HepG2 (cell line): ENCODE data around the gene YWHAH. TPM values are rescaled to one million over a fixed set of nuclear protein-coding genes. Genes with fewer than 3 reads are reported as not detected.

ENCODE experiments used
- ATF1 ChIP-seq: IDR thresholded peaks from 2 replicates; pipeline ENCODE4 v1.6.1; 2016; ENCODE audit warnings: mild to moderate bottlenecking, control low read depth
- HMG20B ChIP-seq: conservative IDR thresholded peaks from 2 replicates; pipeline ENCODE4 v1.6.1; 2016; ENCODE audit warnings: missing genetic modification reagents, missing compliant biosample characterization
- HMGA1 ChIP-seq: sonication (generic); formaldehyde crosslinking; conservative IDR thresholded peaks from 2 replicates; pipeline ENCODE4 v1.4.0; 2020; ENCODE audit warnings: missing genetic modification reagents
- MTA3 ChIP-seq: sonication (generic); formaldehyde crosslinking; IDR thresholded peaks from 2 replicates; pipeline ENCODE4 v1.4.0; 2020; ENCODE audit warnings: missing genetic modification reagents
- MXD1 ChIP-seq: sonication (generic); formaldehyde crosslinking; IDR thresholded peaks from 2 replicates; pipeline ENCODE4 v1.4.0; 2020; ENCODE audit warnings: mild to moderate bottlenecking, missing genetic modification reagents
- PAF1 ChIP-seq: IDR thresholded peaks from 2 replicates; pipeline ENCODE4 v1.6.1; 2016; ENCODE audit warnings: missing genetic modification reagents, missing compliant biosample characterization
- RAD21 ChIP-seq: fragments of 450-650 bp; formaldehyde crosslinking; IDR thresholded peaks from 2 replicates; pipeline ENCODE4 v1.5.0; 2020; ENCODE audit warnings: mild to moderate bottlenecking
- TCF12 ChIP-seq, 2 experiments: fragments of 450-650 bp in 1 of 2; sonication (generic) in 1 of 2; formaldehyde crosslinking in 1 of 2; IDR thresholded peaks; 2 replicates each; pipeline versions ENCODE4 v1.6.1 to v1.8.0; 2017 to 2022; ENCODE audit warnings: antibody characterized with exemption in 1 of 2, mild to moderate bottlenecking in 1 of 2, missing genetic modification reagents in 1 of 2, moderate library complexity in 1 of 2
- THAP7 ChIP-seq: sonication (generic); formaldehyde crosslinking; IDR thresholded peaks from 2 replicates; pipeline ENCODE4 v1.8.1; 2023; ENCODE audit warnings: mild to moderate bottlenecking, missing genetic modification reagents
- ZEB1 ChIP-seq: IDR thresholded peaks from 2 replicates; pipeline ENCODE4 v1.6.1; 2012; ENCODE audit warnings: mild to moderate bottlenecking, low read depth, inconsistent platforms; ENCODE audit not compliant: insufficient replicate concordance
- ZNF280D ChIP-seq: sonication (generic); formaldehyde crosslinking; IDR thresholded peaks from 2 replicates; pipeline ENCODE4 v1.5.1; 2020; ENCODE audit warnings: mild to moderate bottlenecking, missing genetic modification reagents
- ZNF326 ChIP-seq: sonication (generic); formaldehyde crosslinking; IDR thresholded peaks from 2 replicates; pipeline ENCODE4 v1.4.0; 2020; ENCODE audit warnings: missing genetic modification reagents, borderline replicate concordance
- ZNF713 ChIP-seq: sonication (generic); formaldehyde crosslinking; IDR thresholded peaks from 2 replicates; pipeline ENCODE4 v1.4.0; 2020; ENCODE audit warnings: mild to moderate bottlenecking, missing genetic modification reagents
- ZNF720 ChIP-seq: sonication (generic); formaldehyde crosslinking; IDR thresholded peaks from 2 replicates; pipeline ENCODE4 v1.4.0; 2020; ENCODE audit warnings: missing genetic modification reagents
- ZNF782 ChIP-seq: sonication (generic); formaldehyde crosslinking; IDR thresholded peaks from 2 replicates; pipeline ENCODE4 v1.4.0; 2020; ENCODE audit warnings: missing genetic modification reagents, mild to moderate bottlenecking, borderline replicate concordance
- ZNF790 ChIP-seq: sonication (generic); formaldehyde crosslinking; IDR thresholded peaks from 2 replicates; pipeline ENCODE4 v1.8.0; 2022; ENCODE audit warnings: missing genetic modification reagents, mild to moderate bottlenecking, borderline replicate concordance
- ZNF800 ChIP-seq: sonication (generic); formaldehyde crosslinking; IDR thresholded peaks from 2 replicates; pipeline ENCODE4 v1.4.0; 2020; ENCODE audit warnings: missing genetic modification reagents
- polyA plus RNA-seq, 8 experiments: library from polyadenylated mRNA; depleted of rRNA in 3 of 8; stranded (reverse) in 7 of 8; unstranded in 1 of 8; fragments of >200 nt; fragmentation: Illumina TruSeq in 4 of 8; extraction: Trizol in 4 of 8; gene quantifications; 2 replicates each; pipeline versions ENCODE4 v1.2.1 to v1.2.3, GENCODE V29; 2011 to 2016; ENCODE audit warnings: low read depth in 4 of 8, missing spikeins in 1 of 8, mixed read lengths in 1 of 8; ENCODE audit not compliant: insufficient read depth in 1 of 8
- total RNA-seq, 5 experiments: library from RNA; depleted of rRNA; stranded (reverse); fragments of >200 nt; fragmentation: Illumina TruSeq; extraction: Trizol; gene quantifications; 2 replicates each; pipeline ENCODE4 v1.2.3, GENCODE V29; 2016; ENCODE audit warnings: low read depth in 1 of 5

YWHAH gene
- total and polyA plus RNA-seq, 2 of the 13 experiments (the other 11 are each of a cell fraction or from before 2014, with no cell fraction given), result 35.6 to 92.7 TPM

GRCh38 chr22:31969789-31970489 lies 25.6 kb downstream of the YWHAH start (continued):
- TF ChIP-seq ZNF326, result no peak
- TF ChIP-seq TCF12 (IDR thresholded peaks at IDR 0.05), result no peak
- no peak for TF ChIP-seq TCF12 (CRISPR knock-in tag; IDR thresholded peaks at IDR 0.05)
- TF ChIP-seq ATF1 (CRISPR knock-in tag), result no peak
- peak; percentile 43; the same call in 1 of the 2 replicates for TF ChIP-seq ZNF280D
- no peak for TF ChIP-seq ZNF782 (CRISPR knock-in tag)
- peak; percentile 90 for TF ChIP-seq ZEB1
- TF ChIP-seq ZNF790, result 0 out of 2 replicates have a peak, but pooled peaks have one; percentile 39
- no peak for TF ChIP-seq MTA3 (CRISPR knock-in tag)
- no peak for TF ChIP-seq ZNF720
- TF ChIP-seq MXD1 (CRISPR knock-in tag), result peak; percentile 21; the same call in 1 of the 2 replicates
- TF ChIP-seq ZNF800 (CRISPR knock-in tag), result peak; percentile 67; the same call in 1 of the 2 replicates
- peak; percentile 81 for TF ChIP-seq RAD21 (CRISPR knock-in tag)
- no peak for TF ChIP-seq THAP7 (CRISPR knock-in tag)
- TF ChIP-seq HMG20B (CRISPR knock-in tag), result no peak
- no peak for TF ChIP-seq HMGA1
- TF ChIP-seq ZNF713, result 0 out of 2 replicates have a peak, but pooled peaks have one; percentile 41
- TF ChIP-seq PAF1, result no peak
- TF ChIP-seq, all 625 proteins: peak for 25
